ENCODE measurements around the gene SDC3. TPM values are rescaled to one million over a fixed set of nuclear protein-coding genes. Genes with fewer than 3 reads are reported as not detected.
A peak's percentile ranks its signal among the peaks of the same experiment; 100 is the strongest.

The SDC3 gene
- total RNA-seq, 2 donors from 2014 or later, result 94.1 to 143 TPM

DNA sequence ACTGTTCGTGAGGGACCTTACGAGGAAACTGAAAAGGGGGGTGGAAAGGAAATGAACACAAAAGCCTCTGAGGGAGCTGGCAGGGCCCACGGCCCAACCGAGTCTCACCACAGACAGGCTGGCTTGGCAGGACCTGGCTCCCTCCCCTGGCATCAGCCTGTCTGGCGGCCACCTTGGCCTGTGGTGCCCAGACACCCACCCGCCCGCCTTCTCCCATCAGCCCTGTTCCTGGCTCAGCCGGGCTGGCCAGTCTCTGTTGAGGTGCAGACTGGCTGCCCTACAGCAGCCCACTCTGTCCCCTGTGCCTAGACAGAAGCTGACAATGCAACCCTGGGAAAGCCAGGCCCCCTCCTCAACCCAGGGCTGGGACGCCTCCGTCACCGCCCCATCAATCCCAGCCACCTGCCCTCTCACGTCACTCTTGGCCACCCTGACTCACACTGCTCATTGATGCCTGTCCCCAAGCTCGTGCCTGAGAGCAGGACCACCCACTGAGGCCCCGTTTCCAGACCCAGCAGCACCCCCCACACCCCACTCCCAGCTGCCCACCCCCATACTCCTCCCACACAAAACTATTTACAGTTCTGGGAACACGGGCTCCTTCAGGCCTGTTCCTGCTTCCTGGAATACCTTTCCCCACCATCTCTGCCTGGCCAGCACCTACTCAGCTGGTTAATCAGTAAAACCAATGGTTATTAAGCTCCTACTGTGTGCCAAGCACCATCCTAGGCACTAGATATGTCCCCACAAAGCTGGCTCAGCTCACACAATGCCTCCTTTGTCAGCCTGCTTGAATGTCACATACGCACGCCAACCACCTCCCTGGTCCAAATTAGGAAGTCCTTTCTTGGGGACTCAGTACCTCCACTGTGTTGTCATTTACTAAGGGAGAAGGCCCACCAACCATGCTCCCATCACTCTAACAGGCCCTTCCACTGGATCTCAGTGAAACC lies 22.7 kb downstream of the SDC3 start:
- Histone ChIP-seq H3K9ac (ENCODE audit: extremely low read depth, low read length, poor library complexity, severe bottlenecking) (no peak overlapping the region), H3K36me3 (ENCODE audit: control insufficient read depth, insufficient read depth, low read length) (no peaks in the 10 kb centered on the region), H3K27me3 (ENCODE audit: control insufficient read depth, insufficient read depth, low read length, poor library complexity, severe bottlenecking) (no peaks in the 10 kb centered on the region), H3K4me1 (ENCODE audit: control insufficient read depth, insufficient read depth, low read length) (peaks cover 4% of the 10 kb centered on the region), H3K4me3 (ENCODE audit: low read length) (no peak overlapping the region), H3K9me3 (ENCODE audit: control insufficient read depth, low read length) (no peaks in the 10 kb centered on the region), H3K27ac (ENCODE audit: low read depth, low read length) (no peak overlapping the region)
- Mint-ChIP-seq H3K36me3 (ENCODE audit: low read depth) (peaks cover 3% of the 10 kb centered on the region), H3K27me3 (ENCODE audit: insufficient read depth) (no peaks in the 10 kb centered on the region), H3K9me3 (no peaks in the 10 kb centered on the region), H3K4me3 (no peak overlapping the region), H3K4me1 (peaks cover 4% of the 10 kb centered on the region), H3K27ac (peak overlapping the region; percentile 50)
- 85 to 88% methylated on average over 7 to 17 of the region's 17 CpGs for WGBS, 2 experiments (ENCODE audit: insufficient coverage in 1 of 2, insufficient read length in 1 of 2)
- no peak for DNase-seq
- TF ChIP-seq, protein P1, sequence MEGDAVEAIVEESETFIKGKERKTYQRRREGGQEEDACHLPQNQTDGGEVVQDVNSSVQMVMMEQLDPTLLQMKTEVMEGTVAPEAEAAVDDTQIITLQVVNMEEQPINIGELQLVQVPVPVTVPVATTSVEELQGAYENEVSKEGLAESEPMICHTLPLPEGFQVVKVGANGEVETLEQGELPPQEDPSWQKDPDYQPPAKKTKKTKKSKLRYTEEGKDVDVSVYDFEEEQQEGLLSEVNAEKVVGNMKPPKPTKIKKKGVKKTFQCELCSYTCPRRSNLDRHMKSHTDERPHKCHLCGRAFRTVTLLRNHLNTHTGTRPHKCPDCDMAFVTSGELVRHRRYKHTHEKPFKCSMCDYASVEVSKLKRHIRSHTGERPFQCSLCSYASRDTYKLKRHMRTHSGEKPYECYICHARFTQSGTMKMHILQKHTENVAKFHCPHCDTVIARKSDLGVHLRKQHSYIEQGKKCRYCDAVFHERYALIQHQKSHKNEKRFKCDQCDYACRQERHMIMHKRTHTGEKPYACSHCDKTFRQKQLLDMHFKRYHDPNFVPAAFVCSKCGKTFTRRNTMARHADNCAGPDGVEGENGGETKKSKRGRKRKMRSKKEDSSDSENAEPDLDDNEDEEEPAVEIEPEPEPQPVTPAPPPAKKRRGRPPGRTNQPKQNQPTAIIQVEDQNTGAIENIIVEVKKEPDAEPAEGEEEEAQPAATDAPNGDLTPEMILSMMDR (conservative IDR thresholded peaks at IDR 0.05), result no peak

DNA sequence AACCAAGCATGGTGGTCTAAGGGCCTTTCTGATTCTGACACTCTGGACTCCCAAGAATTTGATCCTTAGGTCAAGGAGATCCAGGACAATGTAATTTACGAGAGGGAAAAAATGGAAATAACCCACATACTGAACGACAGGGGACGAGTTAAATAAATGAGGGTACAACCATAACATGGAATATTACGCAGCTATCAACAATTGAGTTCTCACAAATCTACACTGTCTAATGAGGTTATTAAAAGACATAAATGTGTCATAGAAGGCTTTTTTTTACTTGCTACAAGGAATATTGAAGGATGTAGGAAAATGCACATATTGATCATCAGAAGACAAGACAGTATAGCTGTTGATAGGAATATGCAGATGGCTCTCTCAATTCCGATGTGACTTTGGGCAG lies 23.8 kb downstream of the SDC3 start:
- Histone ChIP-seq H3K4me1 (ENCODE audit: control insufficient read depth, insufficient read depth, low read length) (peaks cover 4% of the 10 kb centered on the region), H3K9ac (ENCODE audit: extremely low read depth, low read length, poor library complexity, severe bottlenecking) (no peak overlapping the region), H3K27ac (ENCODE audit: low read depth, low read length) (no peak overlapping the region), H3K4me3 (ENCODE audit: low read length) (no peak overlapping the region), H3K9me3 (ENCODE audit: control insufficient read depth, low read length) (no peaks in the 10 kb centered on the region), H3K36me3 (ENCODE audit: control insufficient read depth, insufficient read depth, low read length) (no peaks in the 10 kb centered on the region), H3K27me3 (ENCODE audit: control insufficient read depth, insufficient read depth, low read length, poor library complexity, severe bottlenecking) (no peaks in the 10 kb centered on the region)
- no peak overlapping the region for H3K27ac Mint-ChIP-seq
- peaks cover 4% of the 10 kb centered on the region for H3K4me1 Mint-ChIP-seq
- TF ChIP-seq, protein P1 (conservative IDR thresholded peaks at IDR 0.05), result no peak
- 84 to 87% methylated on average over 5 of the region's 5 CpGs for WGBS, 2 experiments (ENCODE audit: insufficient coverage in 1 of 2, insufficient read length in 1 of 2)
- H3K9me3 Mint-ChIP-seq, result no peaks in the 10 kb centered on the region
- no peak overlapping the region for H3K4me3 Mint-ChIP-seq
- DNase-seq, result no peak
- no peaks in the 10 kb centered on the region for H3K27me3 Mint-ChIP-seq (ENCODE audit: insufficient read depth)
- H3K36me3 Mint-ChIP-seq (ENCODE audit: low read depth), result peaks cover 3% of the 10 kb centered on the region

DNA sequence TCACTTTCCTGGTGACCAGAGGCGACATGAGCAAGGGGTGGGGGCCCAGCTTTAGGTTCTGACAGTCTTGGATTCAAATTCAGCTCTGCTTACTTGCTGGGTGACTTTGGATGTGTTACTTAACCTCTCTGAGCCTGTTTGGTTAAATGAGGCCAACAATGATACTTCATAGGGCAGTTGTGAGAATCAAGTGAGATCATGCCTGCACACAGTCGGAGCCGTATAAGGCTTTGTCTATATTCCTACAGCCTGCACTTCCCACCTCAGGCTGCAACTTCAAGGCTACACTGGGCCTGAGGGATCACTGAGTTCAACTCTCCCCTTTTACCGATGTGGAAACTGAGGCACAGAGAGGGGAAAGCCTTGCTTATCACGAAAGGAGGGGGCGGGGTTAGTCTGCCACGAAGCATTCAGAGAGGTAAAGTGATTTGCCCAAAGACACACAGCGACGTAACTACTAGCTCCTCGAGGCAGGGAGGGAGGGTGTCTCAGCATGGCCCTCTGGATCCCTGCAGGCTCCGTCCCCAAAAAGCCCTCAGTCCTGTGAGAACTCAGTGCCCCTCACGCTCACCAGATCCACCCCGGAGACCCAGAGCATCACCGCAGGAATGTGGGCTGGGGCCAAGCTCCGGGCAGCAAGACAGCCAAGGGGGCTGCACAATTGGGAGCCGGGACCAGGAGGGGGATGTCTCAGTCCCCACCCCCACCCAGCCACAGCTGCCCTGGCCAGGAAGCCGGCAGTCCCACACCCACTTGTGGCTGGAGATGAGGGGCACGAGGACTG lies 25.0 kb downstream of the SDC3 start:
- Mint-ChIP-seq H3K9me3 (no peaks in the 10 kb centered on the region), H3K27me3 (ENCODE audit: insufficient read depth) (no peaks in the 10 kb centered on the region), H3K27ac (no peak overlapping the region), H3K4me3 (no peak overlapping the region), H3K36me3 (ENCODE audit: low read depth) (peaks cover 3% of the 10 kb centered on the region), H3K4me1 (peaks cover 4% of the 10 kb centered on the region)
- DNase-seq, result no peak
- Histone ChIP-seq H3K27me3 (ENCODE audit: control insufficient read depth, insufficient read depth, low read length, poor library complexity, severe bottlenecking) (no peaks in the 10 kb centered on the region), H3K36me3 (ENCODE audit: control insufficient read depth, insufficient read depth, low read length) (no peaks in the 10 kb centered on the region), H3K4me1 (ENCODE audit: control insufficient read depth, insufficient read depth, low read length) (peaks cover 2% of the 10 kb centered on the region), H3K4me3 (ENCODE audit: low read length) (no peak overlapping the region), H3K9me3 (ENCODE audit: control insufficient read depth, low read length) (no peaks in the 10 kb centered on the region), H3K27ac (ENCODE audit: low read depth, low read length) (no peak overlapping the region), H3K9ac (ENCODE audit: extremely low read depth, low read length, poor library complexity, severe bottlenecking) (no peak overlapping the region)
- 90 to 92% methylated on average over 8 to 18 of the region's 18 CpGs for WGBS, 2 experiments (ENCODE audit: insufficient coverage in 1 of 2, insufficient read length in 1 of 2)
- TF ChIP-seq, protein P1 (conservative IDR thresholded peaks at IDR 0.05), result no peak

Measured in endodermal cell (in vitro differentiated cells).